Progenitor cell of endocrine pancreas (in vitro differentiated cells): ENCODE data around the gene ATP5MG. TPM values are rescaled to one million over a fixed set of nuclear protein-coding genes. Genes with fewer than 3 reads are reported as not detected.
A peak's percentile ranks its signal among the peaks of the same experiment; 100 is the strongest.

Experiments
- DNase-seq: peaks from one replicate; pipeline ENCODE4 v3.0.0; 2021; ENCODE audit warnings: low spot score; ENCODE audit not compliant: unreplicated experiment
- H3K27ac Mint-ChIP-seq: 2 replicates; pipeline ENCODE4 v1.8.0; 2021; ENCODE audit warnings: mild to moderate bottlenecking, moderate library complexity, mixed read lengths
- H3K27me3 Mint-ChIP-seq: 2 replicates; pipeline ENCODE4 v1.8.0; 2021; ENCODE audit warnings: mixed read lengths
- H3K36me3 Mint-ChIP-seq: 2 replicates; pipeline ENCODE4 v1.8.0; 2022; ENCODE audit warnings: mixed read lengths; ENCODE audit not compliant: insufficient read depth
- H3K4me1 Mint-ChIP-seq: 2 replicates; pipeline ENCODE4 v1.8.0; 2021; ENCODE audit warnings: low read depth, mixed read lengths
- H3K4me3 Mint-ChIP-seq: 2 replicates; pipeline ENCODE4 v1.8.0; 2021; ENCODE audit warnings: low read depth, mild to moderate bottlenecking, moderate library complexity, mixed read lengths
- H3K9me3 Mint-ChIP-seq: 2 replicates; pipeline ENCODE4 v1.8.0; 2021; ENCODE audit warnings: low read depth, mixed read lengths
- total RNA-seq: library from RNA; stranded (reverse); gene quantifications from 2 replicates; pipeline ENCODE4 v1.2.1, GENCODE V29; 2021
- TF ChIP-seq, protein P1 (sequence below): fragments of 200-600 bp; sonication (generic); IDR thresholded peaks from one replicate; pipeline ENCODE4 v1.5.0; 2021; ENCODE audit warnings: antibody characterized with exemption, mild to moderate bottlenecking; ENCODE audit not compliant: unreplicated experiment

Gene ATP5MG
- total RNA-seq, 1 donor from 2014 or later = 192 TPM

DNA sequence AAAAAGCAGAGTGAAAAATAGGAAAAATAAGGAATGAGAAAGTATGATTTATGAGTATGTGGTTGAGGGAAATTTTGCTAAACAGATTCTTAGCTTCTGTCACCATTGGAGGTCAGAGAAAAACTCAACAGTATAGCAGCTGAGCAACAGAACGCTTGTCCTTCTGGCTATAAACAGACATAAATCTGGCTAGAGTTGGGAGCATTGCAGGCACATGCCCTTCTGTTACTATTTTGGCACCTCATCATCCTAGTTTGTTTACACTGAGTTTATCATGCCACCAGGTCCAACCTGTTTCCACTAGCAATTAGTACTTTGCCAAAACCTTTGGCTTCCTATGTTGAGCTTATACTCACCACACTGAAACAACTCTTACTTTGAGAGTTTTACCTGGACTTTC lies 35.1 kb upstream of the ATP5MG start:
- TF ChIP-seq, protein P1, sequence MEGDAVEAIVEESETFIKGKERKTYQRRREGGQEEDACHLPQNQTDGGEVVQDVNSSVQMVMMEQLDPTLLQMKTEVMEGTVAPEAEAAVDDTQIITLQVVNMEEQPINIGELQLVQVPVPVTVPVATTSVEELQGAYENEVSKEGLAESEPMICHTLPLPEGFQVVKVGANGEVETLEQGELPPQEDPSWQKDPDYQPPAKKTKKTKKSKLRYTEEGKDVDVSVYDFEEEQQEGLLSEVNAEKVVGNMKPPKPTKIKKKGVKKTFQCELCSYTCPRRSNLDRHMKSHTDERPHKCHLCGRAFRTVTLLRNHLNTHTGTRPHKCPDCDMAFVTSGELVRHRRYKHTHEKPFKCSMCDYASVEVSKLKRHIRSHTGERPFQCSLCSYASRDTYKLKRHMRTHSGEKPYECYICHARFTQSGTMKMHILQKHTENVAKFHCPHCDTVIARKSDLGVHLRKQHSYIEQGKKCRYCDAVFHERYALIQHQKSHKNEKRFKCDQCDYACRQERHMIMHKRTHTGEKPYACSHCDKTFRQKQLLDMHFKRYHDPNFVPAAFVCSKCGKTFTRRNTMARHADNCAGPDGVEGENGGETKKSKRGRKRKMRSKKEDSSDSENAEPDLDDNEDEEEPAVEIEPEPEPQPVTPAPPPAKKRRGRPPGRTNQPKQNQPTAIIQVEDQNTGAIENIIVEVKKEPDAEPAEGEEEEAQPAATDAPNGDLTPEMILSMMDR = no peak
- H3K36me3 Mint-ChIP-seq = peaks cover 22% of the 10 kb centered on the region
- H3K27me3 Mint-ChIP-seq = no peaks in the 10 kb centered on the region
- H3K4me1 Mint-ChIP-seq = peaks cover 5% of the 10 kb centered on the region
- H3K27ac Mint-ChIP-seq = peak overlapping the region; percentile 80
- H3K4me3 Mint-ChIP-seq = no peak overlapping the region
- no peaks in the 10 kb centered on the region for H3K9me3 Mint-ChIP-seq
- no peak for DNase-seq

DNA sequence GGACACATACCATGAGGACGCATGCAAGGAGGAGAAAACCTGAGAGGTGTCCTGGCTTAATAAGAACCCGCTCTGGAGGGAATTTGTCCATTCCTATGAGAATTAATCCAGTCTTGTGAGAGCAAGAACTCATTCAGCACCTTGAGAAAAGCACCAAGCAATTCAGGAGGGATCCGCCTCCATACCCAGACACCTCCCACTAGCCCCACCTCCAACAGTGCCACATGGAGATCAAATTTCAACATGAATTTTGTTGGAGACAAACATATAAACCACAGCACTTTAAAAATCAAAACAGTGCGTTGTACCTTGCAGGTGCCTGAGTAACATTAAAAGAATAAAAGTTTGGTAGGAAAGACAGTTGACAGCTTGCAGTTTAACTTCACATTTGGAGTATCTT lies 30.6 kb upstream of the ATP5MG start:
- Mint-ChIP-seq H3K4me1 (peaks cover 5% of the 10 kb centered on the region), H3K9me3 (no peaks in the 10 kb centered on the region), H3K4me3 (no peak overlapping the region), H3K27ac (no peak overlapping the region), H3K36me3 (peaks cover 31% of the 10 kb centered on the region), H3K27me3 (no peaks in the 10 kb centered on the region)
- DNase-seq = no peak
- TF ChIP-seq, protein P1 = no peak

DNA sequence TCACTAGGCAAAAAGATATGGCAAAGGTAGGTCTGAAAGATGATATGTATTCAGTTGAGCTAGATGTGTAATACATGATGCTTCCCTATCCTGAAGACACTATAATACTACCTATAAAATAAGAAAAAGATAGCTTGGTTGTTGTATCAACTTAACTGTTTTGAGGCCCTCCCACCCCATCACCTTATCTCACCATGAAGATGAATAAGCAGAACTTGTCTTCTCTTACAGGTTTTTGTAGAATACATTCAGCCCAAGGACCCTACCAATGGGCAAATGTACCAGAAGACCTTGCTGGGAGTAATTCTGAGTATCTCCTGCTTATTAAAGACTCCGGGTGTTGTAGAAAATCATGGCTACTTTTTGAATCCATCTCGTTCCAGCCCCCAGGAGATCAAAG lies 28.1 kb upstream of the ATP5MG start:
- Mint-ChIP-seq H3K9me3 (no peaks in the 10 kb centered on the region), H3K27me3 (no peaks in the 10 kb centered on the region), H3K4me1 (no peaks in the 10 kb centered on the region), H3K27ac (no peak overlapping the region), H3K4me3 (no peak overlapping the region), H3K36me3 (peaks cover 35% of the 10 kb centered on the region)
- TF ChIP-seq, protein P1 = no peak
- DNase-seq = no peak

DNA sequence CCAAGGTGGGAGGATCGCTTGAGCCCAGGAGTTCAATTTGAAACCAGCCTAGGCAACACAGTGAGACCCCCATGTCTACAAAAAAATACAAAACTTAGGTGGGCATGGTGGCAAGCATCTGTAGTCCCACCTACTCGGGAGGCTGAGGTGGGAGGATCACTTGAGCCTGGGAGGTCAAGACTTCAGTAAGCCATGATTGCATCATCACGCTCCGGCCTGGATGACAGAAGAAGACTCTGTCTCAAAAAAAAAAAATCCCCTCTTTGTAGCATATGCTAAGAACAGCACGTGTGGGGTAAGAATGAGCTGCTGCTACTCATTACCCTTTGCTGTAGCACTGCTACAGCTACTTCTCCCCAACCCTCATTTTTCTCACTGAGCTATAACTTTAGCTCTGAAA lies 27.5 kb upstream of the ATP5MG start:
- no peak for DNase-seq
- Mint-ChIP-seq H3K36me3 (peaks cover 33% of the 10 kb centered on the region), H3K27ac (no peak overlapping the region), H3K4me1 (no peaks in the 10 kb centered on the region), H3K4me3 (no peak overlapping the region), H3K9me3 (no peaks in the 10 kb centered on the region), H3K27me3 (no peaks in the 10 kb centered on the region)
- TF ChIP-seq, protein P1 = no peak

DNA sequence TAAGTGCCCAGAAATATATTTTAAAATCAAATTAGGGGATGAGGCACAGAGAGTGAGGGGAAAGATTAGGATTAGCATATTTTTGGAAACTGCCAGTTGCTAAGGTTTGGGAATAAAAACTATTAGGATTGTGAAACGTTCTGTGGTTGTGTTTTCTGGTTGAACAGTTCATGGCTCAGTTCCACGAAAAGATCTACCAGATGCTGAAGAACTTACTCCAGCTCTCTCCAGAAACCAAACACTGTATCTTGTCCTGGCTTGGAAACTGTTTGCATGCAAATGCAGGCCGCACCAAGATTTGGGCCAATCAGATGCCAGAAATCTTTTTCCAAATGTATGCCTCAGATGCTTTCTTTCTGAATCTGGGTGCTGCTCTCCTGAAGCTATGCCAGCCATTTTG lies 26.7 kb upstream of the ATP5MG start:
- no peaks in the 10 kb centered on the region for H3K4me1 Mint-ChIP-seq
- no peak for DNase-seq
- TF ChIP-seq, protein P1 = no peak
- no peaks in the 10 kb centered on the region for H3K27me3 Mint-ChIP-seq
- H3K4me3 Mint-ChIP-seq = no peak overlapping the region
- no peak overlapping the region for H3K27ac Mint-ChIP-seq
- peaks cover 30% of the 10 kb centered on the region for H3K36me3 Mint-ChIP-seq
- H3K9me3 Mint-ChIP-seq = no peaks in the 10 kb centered on the region

DNA sequence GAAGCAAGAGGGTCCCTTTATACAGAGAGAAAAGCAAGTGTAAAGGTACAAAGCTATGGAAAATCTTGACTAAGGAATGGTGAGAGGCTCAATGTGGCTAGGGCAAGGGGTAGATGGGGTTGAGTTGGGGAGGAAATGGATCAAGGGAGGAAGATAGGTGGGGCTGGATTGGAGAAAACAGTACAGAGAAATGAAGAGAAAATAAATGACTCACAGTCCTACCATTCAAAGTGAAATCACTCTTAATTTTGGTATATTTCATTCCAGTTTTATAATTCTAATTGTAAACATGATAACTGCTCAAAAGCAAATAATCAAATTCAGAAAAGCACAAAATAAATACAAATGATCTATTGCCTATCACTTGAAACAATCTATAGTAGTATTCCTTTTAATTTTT lies 25.4 kb upstream of the ATP5MG start:
- no peaks in the 10 kb centered on the region for H3K4me1 Mint-ChIP-seq
- H3K36me3 Mint-ChIP-seq = peaks cover 24% of the 10 kb centered on the region
- H3K27ac Mint-ChIP-seq = no peak overlapping the region
- H3K4me3 Mint-ChIP-seq = no peak overlapping the region
- TF ChIP-seq, protein P1 = no peak
- no peak for DNase-seq
- H3K27me3 Mint-ChIP-seq = no peaks in the 10 kb centered on the region
- H3K9me3 Mint-ChIP-seq = no peaks in the 10 kb centered on the region
